WTC11 (cell line): ENCODE results near the gene NALCN. TPM values are rescaled to one million over a fixed set of nuclear protein-coding genes. Genes with fewer than 3 reads are reported as not detected.

Source experiments
- ATAC-seq: fragments of 200-7000 bp; cut with Tn5 transposase; 2 replicates; pipeline ENCODE4 v1.10.0; 2021; ENCODE audit warnings: mild to moderate bottlenecking, moderate library complexity
- CTCF ChIA-PET: fragments of 300-600 bp; sonication (Branson Sonifier 250); formaldehyde crosslinking; loops from one replicate; lab custom pipeline; 2021; ENCODE audit warnings: antibody characterized with exemption; lab: Charles Lee
- POLR2A ChIA-PET: fragments of 350-600 bp; sonication (Branson Sonifier 250); formaldehyde crosslinking; loops from one replicate; lab custom pipeline; 2021; ENCODE audit warnings: antibody characterized with exemption; lab: Charles Lee
- DNase-seq: peaks from one replicate; pipeline ENCODE4 v3.0.0; 2021; ENCODE audit warnings: low spot score
- H3K27ac Mint-ChIP-seq: 2 replicates; pipeline ENCODE4 v1.8.0; 2021; ENCODE audit warnings: mixed read lengths
- H3K27me3 Mint-ChIP-seq: 2 replicates; pipeline ENCODE4 v1.8.0; 2021; ENCODE audit warnings: low read depth, mild to moderate bottlenecking, moderate library complexity, mixed read lengths
- H3K36me3 Mint-ChIP-seq: 2 replicates; pipeline ENCODE4 v1.8.0; 2021; ENCODE audit warnings: mixed read lengths
- H3K4me1 Mint-ChIP-seq: 2 replicates; pipeline ENCODE4 v1.8.0; 2022; ENCODE audit warnings: mixed read lengths
- H3K4me3 Mint-ChIP-seq: 2 replicates; pipeline ENCODE4 v1.8.0; 2021; ENCODE audit warnings: mild to moderate bottlenecking, moderate library complexity, mixed read lengths
- H3K9me3 Mint-ChIP-seq: 2 replicates; pipeline ENCODE4 v1.8.0; 2021; ENCODE audit warnings: mixed read lengths
- ESRRA ChIP-seq: sonication (generic); formaldehyde crosslinking; IDR thresholded peaks from 2 replicates; pipeline ENCODE4 v1.8.1; 2022; ENCODE audit warnings: mild to moderate bottlenecking, missing genetic modification reagents, borderline replicate concordance
- NFE2L1 ChIP-seq: sonication (generic); formaldehyde crosslinking; IDR thresholded peaks from 2 replicates; pipeline ENCODE4 v1.8.1; 2023; ENCODE audit warnings: missing genetic modification reagents
- NR3C1 ChIP-seq: sonication (generic); formaldehyde crosslinking; conservative IDR thresholded peaks from 2 replicates; pipeline ENCODE4 v1.8.1; 2023; ENCODE audit warnings: low read depth, mild to moderate bottlenecking, missing genetic modification reagents
- OVOL2 ChIP-seq: fragments of 250-450 bp; sonication (Bioruptor Pico); IDR thresholded peaks from 2 replicates; pipeline ENCODE4 v1.9.0; 2021; ENCODE audit warnings: mild to moderate bottlenecking, borderline replicate concordance
- PRRX2 ChIP-seq: fragments of 250-450 bp; sonication (Bioruptor Pico); IDR thresholded peaks from 2 replicates; pipeline ENCODE4 v1.8.0; 2021; ENCODE audit warnings: mild to moderate bottlenecking
- ZNF138 ChIP-seq: sonication (generic); formaldehyde crosslinking; conservative IDR thresholded peaks from 2 replicates; pipeline ENCODE4 v1.8.1; 2022; ENCODE audit warnings: mild to moderate bottlenecking, moderate library complexity, missing genetic modification reagents
- ZNF219 ChIP-seq: sonication (generic); formaldehyde crosslinking; IDR thresholded peaks from 2 replicates; pipeline ENCODE4 v1.8.0; 2023; ENCODE audit warnings: missing genetic modification reagents, mild to moderate bottlenecking, borderline replicate concordance
- ZNF263 ChIP-seq: sonication (generic); formaldehyde crosslinking; IDR thresholded peaks from 2 replicates; pipeline ENCODE4 v1.8.1; 2022; ENCODE audit warnings: low read depth, mild to moderate bottlenecking, moderate library complexity, missing genetic modification reagents
- ZNF671 ChIP-seq: fragments of 250-450 bp; sonication (Bioruptor Pico); IDR thresholded peaks from 2 replicates; pipeline ENCODE4 v1.8.0; 2021; ENCODE audit warnings: mild to moderate bottlenecking
- total RNA-seq: library from RNA; stranded (reverse); gene quantifications from 3 replicates; pipeline ENCODE4 v1.2.3, GENCODE V29; 2021
- TF ChIP-seq, protein P1 (sequence below): sonication (generic); formaldehyde crosslinking; IDR thresholded peaks from 2 replicates; pipeline ENCODE4 v1.8.0; 2022; ENCODE audit warnings: missing genetic modification reagents
- TF ChIP-seq, protein P2 (sequence below): sonication (generic); formaldehyde crosslinking; conservative IDR thresholded peaks from 2 replicates; pipeline ENCODE4 v1.8.1; 2023; ENCODE audit warnings: mild to moderate bottlenecking, low read depth, missing genetic modification reagents, moderate library complexity
- TF ChIP-seq, protein P3 (sequence below): fragments of 250-450 bp; sonication (Bioruptor Pico); IDR thresholded peaks from 2 replicates; pipeline ENCODE4 v1.8.0; 2021; ENCODE audit warnings: mild to moderate bottlenecking
- TF ChIP-seq, protein P4 (sequence below): fragments of 200-600 bp; IDR thresholded peaks from 2 replicates; pipeline ENCODE4 v1.8.0; 2022; ENCODE audit warnings: antibody characterized with exemption
- TF ChIP-seq, protein P5 (sequence below): sonication (generic); formaldehyde crosslinking; IDR thresholded peaks from 2 replicates; pipeline ENCODE4 v1.8.1; 2023; ENCODE audit warnings: mild to moderate bottlenecking, missing genetic modification reagents
- TF ChIP-seq, protein P6 (sequence below): sonication (generic); formaldehyde crosslinking; IDR thresholded peaks from 2 replicates; pipeline ENCODE4 v1.8.0; 2022; ENCODE audit warnings: mild to moderate bottlenecking, missing genetic modification reagents
- TF ChIP-seq, protein P7 (sequence below): fragments of 250-450 bp; sonication (Bioruptor Pico); IDR thresholded peaks from 2 replicates; pipeline ENCODE4 v2.1.2; 2022; ENCODE audit warnings: mild to moderate bottlenecking, moderate library complexity
- TF ChIP-seq, protein P8 (sequence below): fragments of 250-450 bp; sonication (Bioruptor Pico); conservative IDR thresholded peaks from 2 replicates; pipeline ENCODE4 v1.9.0; 2021; ENCODE audit warnings: mild to moderate bottlenecking

Gene NALCN
- total RNA-seq, 1 experiment from 2014 or later, result 0.33 TPM

DNA sequence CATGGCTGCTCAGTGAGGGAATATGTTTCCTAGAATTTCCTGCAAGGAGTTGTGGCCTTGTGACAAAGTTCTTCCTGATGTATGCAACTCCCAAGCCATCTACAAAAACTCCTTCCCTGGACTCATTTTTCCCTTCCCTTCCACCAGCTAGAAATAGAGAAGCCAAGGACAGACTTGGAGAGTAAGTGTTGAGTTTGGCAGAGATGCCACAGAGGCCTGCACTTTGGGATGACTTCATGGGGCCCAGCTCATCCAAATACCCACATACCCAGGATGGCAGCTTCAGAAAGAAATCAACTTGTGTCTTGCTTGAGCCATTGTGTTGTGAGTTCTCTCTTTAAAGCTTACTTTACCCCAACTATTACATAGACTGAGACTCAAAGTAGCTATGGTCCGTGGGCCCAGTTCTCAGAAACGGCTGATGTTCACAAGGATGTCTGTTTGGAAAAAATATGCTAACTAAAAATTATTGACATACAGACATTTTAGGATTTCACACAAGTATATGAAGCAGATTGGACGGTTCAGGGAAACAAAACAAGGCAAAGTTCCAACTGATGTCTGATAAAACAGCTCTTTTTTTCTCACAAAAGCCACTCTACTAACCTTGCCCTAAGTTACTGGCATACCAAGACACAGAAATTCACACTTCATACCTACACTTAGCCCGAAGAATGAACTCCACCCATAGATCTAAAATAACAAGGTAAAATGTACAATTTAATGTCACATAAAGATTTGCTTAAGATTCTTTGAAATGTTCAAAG, 107.9 kb downstream of the NALCN start:
- DNase-seq, result no peak
- ChIA-PET CTCF (no interaction called here), POLR2A (no interaction called here)
- no peak overlapping the region for H3K27ac Mint-ChIP-seq
- H3K9me3 Mint-ChIP-seq, result peaks cover 10% of the 10 kb centered on the region
- H3K4me1 Mint-ChIP-seq, result no peaks in the 10 kb centered on the region
- H3K36me3 Mint-ChIP-seq, result no peaks in the 10 kb centered on the region
- H3K4me3 Mint-ChIP-seq, result no peak overlapping the region
- TF ChIP-seq ZNF671 (CRISPR knock-in tag), result no peak
- ATAC-seq, result no peak
- H3K27me3 Mint-ChIP-seq, result no peaks in the 10 kb centered on the region

DNA sequence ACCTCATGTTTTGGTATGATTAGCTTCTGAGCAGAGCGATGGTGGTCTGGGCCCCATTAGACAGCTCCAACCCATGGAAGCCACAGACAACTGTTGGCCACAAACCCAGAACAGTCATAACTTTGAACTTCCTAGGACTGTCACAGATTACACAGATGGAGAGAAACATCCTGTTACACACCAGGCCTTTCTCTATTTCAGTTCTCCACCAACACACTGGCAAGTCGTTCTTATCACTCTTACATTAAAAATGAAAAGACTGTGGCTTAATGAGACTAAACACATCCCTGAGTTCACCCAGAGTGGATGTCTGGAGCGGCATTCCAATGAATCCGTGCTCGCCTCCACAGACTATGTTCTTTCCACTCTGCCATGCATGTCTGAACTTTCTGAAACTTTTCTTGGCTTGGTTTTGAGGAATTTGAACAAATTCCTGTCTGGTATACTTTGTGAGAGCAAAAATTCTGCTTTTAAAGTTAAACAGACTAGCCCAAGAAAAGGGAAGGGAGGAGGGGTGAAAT, 109.1 kb downstream of the NALCN start:
- no peak overlapping the region for H3K4me3 Mint-ChIP-seq
- CTCF ChIA-PET, result no interaction called here
- ATAC-seq, result no peak
- TF ChIP-seq NFE2L1 (no peak), NR3C1 (CRISPR knock-in tag) (no peak), OVOL2 (CRISPR knock-in tag) (no peak), ESRRA (CRISPR knock-in tag) (no peak), ZNF263 (CRISPR knock-in tag) (no peak), ZNF138 (no peak), PRRX2 (no peak), ZNF219 (CRISPR knock-in tag) (no peak)
- TF ChIP-seq, protein P1, sequence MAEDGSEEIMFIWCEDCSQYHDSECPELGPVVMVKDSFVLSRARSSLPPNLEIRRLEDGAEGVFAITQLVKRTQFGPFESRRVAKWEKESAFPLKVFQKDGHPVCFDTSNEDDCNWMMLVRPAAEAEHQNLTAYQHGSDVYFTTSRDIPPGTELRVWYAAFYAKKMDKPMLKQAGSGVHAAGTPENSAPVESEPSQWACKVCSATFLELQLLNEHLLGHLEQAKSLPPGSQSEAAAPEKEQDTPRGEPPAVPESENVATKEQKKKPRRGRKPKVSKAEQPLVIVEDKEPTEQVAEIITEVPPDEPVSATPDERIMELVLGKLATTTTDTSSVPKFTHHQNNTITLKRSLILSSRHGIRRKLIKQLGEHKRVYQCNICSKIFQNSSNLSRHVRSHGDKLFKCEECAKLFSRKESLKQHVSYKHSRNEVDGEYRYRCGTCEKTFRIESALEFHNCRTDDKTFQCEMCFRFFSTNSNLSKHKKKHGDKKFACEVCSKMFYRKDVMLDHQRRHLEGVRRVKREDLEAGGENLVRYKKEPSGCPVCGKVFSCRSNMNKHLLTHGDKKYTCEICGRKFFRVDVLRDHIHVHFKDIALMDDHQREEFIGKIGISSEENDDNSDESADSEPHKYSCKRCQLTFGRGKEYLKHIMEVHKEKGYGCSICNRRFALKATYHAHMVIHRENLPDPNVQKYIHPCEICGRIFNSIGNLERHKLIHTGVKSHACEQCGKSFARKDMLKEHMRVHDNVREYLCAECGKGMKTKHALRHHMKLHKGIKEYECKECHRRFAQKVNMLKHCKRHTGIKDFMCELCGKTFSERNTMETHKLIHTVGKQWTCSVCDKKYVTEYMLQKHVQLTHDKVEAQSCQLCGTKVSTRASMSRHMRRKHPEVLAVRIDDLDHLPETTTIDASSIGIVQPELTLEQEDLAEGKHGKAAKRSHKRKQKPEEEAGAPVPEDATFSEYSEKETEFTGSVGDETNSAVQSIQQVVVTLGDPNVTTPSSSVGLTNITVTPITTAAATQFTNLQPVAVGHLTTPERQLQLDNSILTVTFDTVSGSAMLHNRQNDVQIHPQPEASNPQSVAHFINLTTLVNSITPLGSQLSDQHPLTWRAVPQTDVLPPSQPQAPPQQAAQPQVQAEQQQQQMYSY (CRISPR knock-in tag), result no peak
- TF ChIP-seq, protein P2, sequence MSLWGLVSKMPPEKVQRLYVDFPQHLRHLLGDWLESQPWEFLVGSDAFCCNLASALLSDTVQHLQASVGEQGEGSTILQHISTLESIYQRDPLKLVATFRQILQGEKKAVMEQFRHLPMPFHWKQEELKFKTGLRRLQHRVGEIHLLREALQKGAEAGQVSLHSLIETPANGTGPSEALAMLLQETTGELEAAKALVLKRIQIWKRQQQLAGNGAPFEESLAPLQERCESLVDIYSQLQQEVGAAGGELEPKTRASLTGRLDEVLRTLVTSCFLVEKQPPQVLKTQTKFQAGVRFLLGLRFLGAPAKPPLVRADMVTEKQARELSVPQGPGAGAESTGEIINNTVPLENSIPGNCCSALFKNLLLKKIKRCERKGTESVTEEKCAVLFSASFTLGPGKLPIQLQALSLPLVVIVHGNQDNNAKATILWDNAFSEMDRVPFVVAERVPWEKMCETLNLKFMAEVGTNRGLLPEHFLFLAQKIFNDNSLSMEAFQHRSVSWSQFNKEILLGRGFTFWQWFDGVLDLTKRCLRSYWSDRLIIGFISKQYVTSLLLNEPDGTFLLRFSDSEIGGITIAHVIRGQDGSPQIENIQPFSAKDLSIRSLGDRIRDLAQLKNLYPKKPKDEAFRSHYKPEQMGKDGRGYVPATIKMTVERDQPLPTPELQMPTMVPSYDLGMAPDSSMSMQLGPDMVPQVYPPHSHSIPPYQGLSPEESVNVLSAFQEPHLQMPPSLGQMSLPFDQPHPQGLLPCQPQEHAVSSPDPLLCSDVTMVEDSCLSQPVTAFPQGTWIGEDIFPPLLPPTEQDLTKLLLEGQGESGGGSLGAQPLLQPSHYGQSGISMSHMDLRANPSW (CRISPR knock-in tag), result no peak
- TF ChIP-seq, protein P3, sequence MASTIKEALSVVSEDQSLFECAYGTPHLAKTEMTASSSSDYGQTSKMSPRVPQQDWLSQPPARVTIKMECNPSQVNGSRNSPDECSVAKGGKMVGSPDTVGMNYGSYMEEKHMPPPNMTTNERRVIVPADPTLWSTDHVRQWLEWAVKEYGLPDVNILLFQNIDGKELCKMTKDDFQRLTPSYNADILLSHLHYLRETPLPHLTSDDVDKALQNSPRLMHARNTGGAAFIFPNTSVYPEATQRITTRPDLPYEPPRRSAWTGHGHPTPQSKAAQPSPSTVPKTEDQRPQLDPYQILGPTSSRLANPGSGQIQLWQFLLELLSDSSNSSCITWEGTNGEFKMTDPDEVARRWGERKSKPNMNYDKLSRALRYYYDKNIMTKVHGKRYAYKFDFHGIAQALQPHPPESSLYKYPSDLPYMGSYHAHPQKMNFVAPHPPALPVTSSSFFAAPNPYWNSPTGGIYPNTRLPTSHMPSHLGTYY, result no peak
- TF ChIP-seq, protein P4, sequence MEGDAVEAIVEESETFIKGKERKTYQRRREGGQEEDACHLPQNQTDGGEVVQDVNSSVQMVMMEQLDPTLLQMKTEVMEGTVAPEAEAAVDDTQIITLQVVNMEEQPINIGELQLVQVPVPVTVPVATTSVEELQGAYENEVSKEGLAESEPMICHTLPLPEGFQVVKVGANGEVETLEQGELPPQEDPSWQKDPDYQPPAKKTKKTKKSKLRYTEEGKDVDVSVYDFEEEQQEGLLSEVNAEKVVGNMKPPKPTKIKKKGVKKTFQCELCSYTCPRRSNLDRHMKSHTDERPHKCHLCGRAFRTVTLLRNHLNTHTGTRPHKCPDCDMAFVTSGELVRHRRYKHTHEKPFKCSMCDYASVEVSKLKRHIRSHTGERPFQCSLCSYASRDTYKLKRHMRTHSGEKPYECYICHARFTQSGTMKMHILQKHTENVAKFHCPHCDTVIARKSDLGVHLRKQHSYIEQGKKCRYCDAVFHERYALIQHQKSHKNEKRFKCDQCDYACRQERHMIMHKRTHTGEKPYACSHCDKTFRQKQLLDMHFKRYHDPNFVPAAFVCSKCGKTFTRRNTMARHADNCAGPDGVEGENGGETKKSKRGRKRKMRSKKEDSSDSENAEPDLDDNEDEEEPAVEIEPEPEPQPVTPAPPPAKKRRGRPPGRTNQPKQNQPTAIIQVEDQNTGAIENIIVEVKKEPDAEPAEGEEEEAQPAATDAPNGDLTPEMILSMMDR, result no peak
- TF ChIP-seq, protein P5, sequence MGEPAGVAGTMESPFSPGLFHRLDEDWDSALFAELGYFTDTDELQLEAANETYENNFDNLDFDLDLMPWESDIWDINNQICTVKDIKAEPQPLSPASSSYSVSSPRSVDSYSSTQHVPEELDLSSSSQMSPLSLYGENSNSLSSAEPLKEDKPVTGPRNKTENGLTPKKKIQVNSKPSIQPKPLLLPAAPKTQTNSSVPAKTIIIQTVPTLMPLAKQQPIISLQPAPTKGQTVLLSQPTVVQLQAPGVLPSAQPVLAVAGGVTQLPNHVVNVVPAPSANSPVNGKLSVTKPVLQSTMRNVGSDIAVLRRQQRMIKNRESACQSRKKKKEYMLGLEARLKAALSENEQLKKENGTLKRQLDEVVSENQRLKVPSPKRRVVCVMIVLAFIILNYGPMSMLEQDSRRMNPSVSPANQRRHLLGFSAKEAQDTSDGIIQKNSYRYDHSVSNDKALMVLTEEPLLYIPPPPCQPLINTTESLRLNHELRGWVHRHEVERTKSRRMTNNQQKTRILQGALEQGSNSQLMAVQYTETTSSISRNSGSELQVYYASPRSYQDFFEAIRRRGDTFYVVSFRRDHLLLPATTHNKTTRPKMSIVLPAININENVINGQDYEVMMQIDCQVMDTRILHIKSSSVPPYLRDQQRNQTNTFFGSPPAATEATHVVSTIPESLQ (CRISPR knock-in tag), result no peak
- TF ChIP-seq, protein P6, sequence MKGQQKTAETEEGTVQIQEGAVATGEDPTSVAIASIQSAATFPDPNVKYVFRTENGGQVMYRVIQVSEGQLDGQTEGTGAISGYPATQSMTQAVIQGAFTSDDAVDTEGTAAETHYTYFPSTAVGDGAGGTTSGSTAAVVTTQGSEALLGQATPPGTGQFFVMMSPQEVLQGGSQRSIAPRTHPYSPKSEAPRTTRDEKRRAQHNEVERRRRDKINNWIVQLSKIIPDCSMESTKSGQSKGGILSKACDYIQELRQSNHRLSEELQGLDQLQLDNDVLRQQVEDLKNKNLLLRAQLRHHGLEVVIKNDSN (CRISPR knock-in tag), result no peak
- TF ChIP-seq, protein P7, sequence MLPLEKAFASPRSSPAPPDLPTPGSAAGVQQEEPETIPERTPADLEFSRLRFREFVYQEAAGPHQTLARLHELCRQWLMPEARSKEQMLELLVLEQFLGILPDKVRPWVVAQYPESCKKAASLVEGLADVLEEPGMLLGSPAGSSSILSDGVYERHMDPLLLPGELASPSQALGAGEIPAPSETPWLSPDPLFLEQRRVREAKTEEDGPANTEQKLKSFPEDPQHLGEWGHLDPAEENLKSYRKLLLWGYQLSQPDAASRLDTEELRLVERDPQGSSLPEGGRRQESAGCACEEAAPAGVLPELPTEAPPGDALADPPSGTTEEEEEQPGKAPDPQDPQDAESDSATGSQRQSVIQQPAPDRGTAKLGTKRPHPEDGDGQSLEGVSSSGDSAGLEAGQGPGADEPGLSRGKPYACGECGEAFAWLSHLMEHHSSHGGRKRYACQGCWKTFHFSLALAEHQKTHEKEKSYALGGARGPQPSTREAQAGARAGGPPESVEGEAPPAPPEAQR (CRISPR knock-in tag), result no peak
- TF ChIP-seq, protein P8, sequence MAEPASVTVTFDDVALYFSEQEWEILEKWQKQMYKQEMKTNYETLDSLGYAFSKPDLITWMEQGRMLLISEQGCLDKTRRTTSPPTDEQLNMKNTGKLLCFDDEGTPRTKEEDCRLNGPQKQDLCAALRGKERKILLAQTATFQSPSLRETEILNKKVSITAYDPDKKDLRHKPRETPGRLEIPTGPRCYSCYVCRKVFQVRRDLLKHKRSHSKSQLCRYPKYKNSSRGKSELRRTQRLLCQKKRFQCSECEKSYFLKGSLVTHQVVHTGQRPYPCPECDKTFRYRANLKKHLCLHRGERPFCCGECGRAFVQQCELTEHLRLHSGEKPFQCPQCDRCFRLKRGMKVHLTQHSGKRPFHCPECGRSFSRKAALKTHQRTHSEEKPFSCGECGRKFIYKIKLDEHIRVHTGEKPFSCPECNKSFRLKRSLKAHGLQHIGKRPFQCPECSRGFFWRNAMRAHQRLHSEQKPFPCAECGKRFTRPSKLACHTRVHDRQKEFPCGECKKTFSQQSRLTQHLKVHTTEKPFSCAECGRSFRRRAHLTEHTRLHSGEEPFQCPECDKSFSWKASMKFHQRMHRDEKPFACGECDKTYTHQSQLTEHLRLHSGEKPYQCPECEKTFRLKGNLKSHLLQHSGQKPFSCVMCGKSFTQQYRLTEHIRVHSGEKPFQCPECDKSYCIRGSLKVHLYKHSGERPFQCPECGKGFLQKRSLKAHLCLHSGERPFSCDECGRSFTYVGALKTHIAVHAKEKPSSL, result no peak

More for the DNA sequence above, 109.1 kb downstream of the NALCN start:
- Mint-ChIP-seq H3K4me1 (no peaks in the 10 kb centered on the region), H3K36me3 (no peaks in the 10 kb centered on the region), H3K27me3 (no peaks in the 10 kb centered on the region), H3K27ac (no peak overlapping the region), H3K9me3 (peaks cover 8% of the 10 kb centered on the region)
- no peak for DNase-seq
- POLR2A ChIA-PET, result no interaction called here
